Measurements from ENCODE around the gene PPP1R14B.

DNA sequence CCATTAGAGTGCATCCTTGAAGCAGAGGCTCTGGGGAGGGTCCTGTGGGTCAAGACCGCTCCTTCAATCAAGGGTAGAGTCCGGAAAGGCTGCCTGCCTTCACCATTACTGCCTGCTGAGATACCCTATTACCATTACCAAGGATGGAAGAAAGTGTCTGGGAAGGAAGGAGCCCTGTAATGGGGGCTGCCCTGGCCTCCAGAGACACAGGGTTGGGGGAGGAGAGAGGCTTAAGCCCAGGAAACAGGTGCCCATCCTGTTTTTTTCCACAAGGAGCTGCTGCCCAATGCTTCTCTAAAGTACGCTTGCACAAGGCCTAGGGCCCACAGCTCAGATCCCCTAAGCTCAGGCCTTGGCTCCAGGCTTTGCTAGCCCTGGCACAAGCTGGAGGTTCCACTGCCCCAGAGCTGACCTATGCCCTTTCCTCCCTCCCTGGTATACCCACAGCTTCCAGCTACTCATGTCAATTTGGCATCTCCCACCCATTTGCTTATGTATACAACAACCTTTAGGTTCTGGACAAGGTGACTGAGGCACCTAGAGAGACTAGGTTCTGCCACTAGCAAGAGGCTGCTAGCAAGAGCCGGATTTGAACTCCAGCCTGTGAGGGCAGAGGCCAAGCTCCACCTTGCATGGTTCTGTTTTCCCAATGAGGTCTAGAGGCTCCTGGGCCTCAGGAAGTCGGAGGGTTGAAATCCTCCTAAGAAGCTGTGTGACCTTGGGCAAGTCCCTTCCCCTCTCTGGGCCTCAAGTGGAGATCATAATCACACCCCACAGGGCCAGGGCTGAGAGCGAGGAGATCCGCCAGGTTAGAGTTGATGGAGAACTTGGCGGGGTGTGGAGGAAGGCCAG is 3.0 kb upstream of the PPP1R14B start:
- TF ChIP-seq CTCF (IDR thresholded peaks at IDR 0.05) (no peak), POLR2AphosphoS5 (IDR thresholded peaks at IDR 0.05) (no peak)
